HG03103 (cell line): ENCODE measurements around the gene NMBR.
"Not testable (repeated sequence)": the region's sequence is repeated elsewhere in the genome, so short reads cannot be mapped to it uniquely, and the experiment has no call there.

ENCODE experiments used
- ATAC-seq: cut with Tn5 transposase; IDR thresholded peaks from one replicate; pipeline ENCODE4 v1.9.1; 2021; ENCODE audit warnings: low read depth; ENCODE audit not compliant: unreplicated experiment

NMBR gene

DNA sequence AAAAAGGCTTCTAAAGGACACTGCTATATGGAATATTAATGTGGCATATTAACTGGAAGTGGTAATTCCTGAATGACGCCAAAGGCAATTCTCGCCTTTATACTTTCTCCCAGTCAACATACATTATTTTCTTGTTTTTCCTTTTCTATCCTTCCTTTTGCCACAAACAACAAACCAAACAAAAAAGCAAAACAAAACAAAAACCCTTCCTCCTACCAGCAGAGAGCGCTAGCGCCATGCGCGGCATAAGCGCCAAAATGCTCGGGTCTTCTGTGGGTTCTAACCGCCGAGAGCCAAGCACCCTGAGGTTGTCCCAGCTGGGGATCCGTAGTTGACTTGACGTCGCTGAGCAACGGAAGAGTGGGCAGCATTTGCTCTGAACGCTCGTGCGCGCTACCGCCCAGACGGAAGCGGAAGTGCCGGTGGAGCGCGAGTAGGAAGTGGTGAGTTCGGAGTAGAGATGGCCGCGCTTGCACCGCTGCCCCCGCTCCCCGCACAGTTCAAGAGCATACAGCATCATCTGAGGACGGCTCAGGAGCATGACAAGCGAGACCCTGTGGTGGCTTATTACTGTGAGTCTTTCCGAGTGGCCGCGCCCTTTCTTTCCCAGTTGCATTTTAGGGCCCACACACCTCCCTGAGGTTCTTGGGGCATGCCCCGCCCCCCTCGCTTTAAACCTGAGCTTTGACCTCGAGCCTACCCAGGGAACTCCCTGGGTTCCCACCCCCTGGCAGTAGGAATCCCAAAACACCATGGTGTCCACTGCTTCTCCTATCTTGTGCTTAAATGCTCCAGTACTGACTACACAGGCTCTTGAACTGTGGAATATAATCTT, at the start of gene NMBR, which contains the start of gene VTA1:
NMBR (minus strand) TSS at position 295 of the 835 bp plus-strand sequence. CDS start 58,464 bp downstream, outside the sequence.
VTA1 (plus strand) TSS at position 436 of the 835 bp plus-strand sequence; CDS start at position 461, 25 bp downstream.
- ATAC-seq, result peak; percentile 99

DNA sequence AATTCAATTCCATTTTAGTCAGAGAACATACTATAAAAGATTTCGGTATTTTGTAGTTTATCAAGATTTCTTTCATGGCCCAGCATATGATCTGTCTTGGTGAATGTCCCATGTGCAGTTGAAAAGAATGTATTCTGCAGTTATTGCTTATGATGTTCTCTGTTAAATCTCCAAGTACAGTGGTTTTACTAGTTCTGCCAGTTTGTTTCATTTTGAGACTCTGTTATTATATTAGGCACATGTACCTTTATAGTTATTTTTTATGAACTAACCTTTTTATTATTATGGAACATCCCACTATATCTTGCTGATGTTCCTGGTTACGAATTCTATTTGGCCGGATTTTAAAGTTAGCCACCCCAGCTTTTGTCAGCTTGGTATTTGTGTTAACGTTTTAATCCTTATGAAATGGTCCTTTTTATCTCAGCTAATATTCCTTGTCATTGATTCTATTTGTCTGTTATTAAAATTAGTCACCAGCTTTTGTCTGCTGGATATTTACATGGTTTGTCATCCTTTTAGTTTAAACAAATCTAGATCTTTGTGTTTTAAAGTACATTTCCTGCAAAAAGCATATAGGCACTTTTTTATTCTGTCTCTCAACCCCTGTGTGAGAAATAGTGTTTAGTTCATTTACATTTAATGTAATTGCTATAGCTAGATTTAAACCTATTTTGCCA, 49.1 kb upstream of the NMBR start:
- ATAC-seq, result no peak

DNA sequence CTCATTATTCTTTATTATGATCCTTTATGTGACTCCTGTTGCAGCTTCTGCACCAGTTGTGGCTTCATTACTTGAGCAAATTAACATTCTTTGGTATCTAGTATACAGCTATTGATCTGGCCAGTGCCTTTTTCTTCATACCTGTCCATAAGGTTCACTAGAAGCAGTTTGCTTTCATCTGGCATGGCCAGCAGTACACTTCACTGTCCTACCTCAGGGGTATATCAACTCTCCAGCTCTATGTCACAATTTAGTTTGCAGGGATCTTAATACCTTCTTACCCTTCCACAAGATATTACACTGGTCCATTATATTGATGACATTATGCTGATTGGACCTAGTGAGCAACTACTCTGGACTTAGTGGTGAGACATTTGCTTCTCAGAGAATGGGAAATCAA, 46.7 kb upstream of the NMBR start:
- ATAC-seq, result no peak

DNA sequence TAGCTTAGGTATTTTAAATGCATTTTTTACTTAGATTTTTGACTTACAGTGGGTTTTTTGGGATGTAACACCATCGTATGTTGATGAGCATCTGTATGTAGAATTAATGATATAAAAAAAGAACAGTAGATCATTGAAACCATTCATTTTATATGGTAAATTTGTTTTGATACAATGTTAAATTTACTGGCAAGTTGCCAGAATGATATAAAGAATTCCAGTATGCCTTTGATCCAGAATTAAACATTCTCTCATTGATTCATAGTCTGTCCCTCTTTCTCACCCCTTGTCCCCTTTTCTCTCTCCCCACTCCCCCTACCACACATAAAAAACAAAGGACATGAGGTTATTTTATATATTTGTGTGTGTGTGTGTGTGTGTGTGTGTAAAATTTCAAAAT, 45.4 kb upstream of the NMBR start:
- ATAC-seq, result no peak

DNA sequence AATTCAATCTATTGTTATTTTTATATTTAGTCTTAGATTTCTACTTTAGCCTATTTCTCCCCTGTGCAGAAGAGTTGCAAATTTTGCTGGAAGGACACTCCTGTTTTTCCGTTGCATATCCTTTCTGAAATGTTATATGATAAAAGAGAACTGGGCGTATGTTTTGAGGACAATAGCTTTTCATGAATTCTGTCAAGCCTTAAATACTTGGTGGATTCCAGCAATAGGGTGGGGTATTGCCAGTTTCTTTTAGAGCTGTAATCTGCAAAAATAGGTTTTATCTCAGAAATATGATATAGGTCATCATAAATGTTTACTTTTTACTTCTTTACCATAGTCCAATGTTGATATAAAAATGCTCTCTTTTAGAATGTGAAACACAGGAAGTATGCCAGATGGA, 42.1 kb upstream of the NMBR start:
- ATAC-seq, result no peak

DNA sequence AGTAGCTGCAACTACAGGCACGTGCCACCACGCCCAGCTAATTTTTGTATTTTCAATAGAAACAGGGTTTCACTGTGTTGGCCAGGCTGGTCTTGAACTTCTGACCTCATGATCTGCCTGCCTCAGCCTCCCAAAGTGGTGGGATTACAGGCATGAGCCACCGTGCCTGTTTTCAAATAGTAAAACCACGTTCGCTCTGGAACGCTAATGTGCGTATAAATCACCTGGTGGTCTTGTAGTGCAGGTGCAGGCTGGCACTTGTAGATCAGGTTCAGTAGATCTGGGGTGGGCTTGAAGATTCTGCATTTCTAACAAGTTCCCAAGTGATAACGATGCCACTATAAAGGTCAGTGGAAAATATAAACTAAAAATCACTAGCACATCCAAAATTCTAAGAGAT, 41.4 kb upstream of the NMBR start:
- not testable (repeated sequence) for ATAC-seq

DNA sequence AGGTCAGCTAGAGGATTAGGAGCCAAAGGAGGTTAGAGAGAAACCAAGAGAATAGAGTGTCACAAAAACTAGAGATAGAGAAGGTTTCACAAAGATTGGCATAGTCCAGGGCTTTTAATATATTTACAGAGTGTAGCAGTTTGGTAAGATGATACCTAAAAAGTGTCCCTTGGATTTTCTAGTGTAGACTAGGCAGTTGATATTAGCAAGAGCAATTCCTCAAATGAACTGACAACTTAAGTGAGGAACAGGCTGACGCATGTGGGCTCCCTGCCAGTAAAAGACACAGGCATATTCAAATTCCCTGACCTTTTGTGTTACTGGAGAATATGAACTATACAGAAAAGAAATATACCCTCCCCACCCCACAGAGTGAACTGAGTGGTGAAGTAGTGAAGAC, 40.3 kb upstream of the NMBR start:
- ATAC-seq, result no peak

DNA sequence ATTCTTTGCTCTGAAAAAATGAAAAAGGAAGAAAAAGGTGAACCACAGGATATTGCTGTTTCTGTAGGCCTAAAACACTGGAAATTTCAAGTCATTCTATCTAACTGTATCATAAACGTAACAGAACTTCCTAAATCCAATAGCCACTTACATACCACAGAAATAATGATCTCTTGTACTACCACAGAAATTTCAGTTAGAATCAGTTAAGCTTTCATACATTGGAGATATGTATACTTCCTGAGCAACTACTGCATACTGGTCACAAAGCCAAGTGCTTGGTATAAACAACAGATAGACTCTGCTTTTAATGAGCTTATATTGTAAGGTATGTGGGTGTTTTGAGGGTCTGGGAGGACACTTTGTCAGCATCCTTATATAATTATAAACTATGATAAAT, 38.7 kb upstream of the NMBR start:
- ATAC-seq, result no peak

DNA sequence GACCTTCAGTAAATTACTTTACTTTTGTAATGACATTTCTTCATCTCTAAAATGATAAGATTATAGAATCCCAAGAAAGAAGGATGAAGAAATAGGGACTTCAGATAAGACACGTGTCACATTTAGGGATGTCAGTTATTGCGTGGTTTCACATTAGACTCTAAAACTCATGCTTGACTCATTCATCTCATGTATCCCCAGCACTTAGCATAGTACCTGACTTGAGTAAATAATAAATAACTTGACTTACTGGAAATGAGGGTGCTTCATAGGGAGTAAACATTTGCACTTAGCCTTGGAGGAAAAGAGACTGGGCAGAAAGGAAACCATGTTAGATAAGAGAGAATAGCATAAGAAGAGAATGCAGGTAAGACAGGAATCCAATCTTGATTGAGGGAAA, 37.4 kb upstream of the NMBR start:
- no peak for ATAC-seq

DNA sequence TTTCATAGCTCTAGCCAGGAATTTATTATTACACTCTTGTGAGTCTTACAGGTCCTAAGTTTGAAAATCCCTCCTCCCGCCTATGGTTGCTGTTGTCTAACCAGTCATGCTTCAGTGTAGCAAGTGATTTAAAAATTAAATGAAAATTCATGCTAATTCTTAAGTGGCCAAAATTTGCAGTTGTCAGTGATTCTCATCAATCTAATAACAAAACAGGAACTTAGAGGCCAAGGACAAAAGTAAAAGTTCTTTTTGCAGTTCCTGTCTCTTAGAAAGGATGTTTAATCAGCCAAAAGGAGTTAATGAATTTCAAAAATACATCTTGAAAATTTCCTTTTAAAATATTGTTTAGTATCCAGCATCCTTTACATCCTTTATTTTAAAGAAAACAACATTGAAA, 36.4 kb upstream of the NMBR start:
- no peak for ATAC-seq

DNA sequence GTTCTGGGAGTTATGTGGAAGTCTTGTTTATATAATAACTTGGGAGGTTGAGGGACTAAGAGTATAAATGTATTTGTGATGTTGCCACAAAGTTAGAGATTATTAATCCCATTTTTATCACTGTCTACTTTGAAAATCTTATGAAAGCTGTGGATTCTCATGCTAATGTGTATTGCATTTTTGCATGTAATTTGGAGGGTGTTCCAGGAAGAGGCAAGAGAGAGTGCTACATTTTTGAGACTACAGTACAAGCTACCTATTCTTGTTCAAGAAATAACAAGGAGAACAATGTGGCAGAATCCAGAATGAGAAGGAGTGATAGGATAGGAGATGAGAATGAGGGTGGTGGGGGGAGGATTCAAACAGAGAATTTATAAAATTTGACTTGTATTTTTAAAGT, 35.1 kb upstream of the NMBR start:
- ATAC-seq, result no peak

DNA sequence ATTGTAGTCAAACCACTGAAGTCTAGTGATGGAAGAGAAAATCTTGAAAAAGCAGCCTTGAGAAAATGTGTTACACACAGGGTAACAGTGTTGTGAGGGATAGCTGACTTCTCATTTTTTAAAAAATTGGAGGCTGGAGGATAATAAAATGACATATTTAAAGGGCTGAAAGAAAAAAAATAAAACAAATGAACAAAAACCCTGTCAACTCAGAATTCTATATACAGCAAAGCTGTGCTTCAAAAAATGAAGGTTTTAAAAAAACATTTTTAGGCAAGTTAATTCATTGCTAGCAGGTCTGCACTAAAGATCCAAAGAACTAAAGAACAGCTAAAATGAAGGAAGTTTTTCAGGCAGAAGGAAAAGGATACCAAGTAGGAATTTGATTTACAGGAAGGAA, 31.2 kb upstream of the NMBR start:
- ATAC-seq, result no peak

DNA sequence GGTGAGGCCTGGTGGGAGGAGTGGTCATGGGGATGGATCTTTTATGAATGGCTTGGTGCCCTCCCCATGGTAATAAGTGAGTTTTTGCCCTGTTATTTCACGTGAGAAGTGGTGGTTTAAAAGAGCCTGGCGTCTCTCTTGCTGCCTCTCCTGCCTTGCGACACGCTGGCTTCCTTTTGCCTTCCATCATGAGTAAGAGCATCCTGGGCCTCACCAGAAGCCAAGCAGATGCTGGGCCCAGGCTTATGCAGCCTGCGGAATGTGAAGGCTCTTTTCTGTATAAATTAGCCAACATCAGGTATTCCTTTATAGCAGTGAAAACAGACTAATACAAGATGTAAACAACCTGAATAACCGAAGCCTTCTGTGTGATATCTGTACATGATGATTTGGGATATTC, 27.8 kb upstream of the NMBR start:
- no peak for ATAC-seq

DNA sequence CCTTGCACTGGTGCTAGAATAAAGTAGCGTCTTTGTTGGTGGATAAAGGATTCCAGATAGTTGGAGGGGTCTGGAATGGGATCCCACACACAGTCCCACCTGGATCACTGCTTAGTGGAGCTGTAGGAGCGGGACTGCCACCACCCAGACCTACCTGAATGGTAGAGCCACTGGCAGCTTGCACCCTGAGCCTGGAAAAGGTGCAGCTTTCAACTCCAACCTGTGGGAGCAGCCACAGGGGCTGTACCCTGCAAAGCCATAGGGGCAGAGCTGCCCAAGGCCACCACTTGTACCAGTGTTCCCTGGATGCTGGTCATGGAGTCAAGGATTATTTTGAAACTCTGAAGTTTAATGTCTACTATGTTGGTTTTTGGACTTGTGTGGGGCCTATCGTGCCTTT, 27.1 kb upstream of the NMBR start:
- ATAC-seq, result no peak

DNA sequence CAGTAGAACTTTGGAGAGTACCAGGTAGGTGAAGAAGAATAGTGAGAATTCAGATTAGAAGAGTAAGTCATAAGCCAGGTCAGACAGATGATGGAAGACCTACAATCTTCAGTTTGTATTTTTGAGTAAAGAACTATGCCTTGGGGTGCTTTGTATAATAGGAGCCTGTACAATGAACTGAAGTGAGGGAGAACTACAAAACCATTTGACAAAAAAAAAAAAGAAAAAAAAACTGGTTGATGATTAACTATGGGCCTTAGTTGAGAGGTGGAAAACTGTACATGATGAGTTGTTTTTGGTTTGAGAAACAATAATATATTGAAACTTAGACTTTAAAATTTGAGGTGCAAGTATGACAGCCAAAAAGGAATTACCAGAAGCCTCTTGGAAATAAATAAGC, 25.8 kb upstream of the NMBR start:
- ATAC-seq, result no peak

DNA sequence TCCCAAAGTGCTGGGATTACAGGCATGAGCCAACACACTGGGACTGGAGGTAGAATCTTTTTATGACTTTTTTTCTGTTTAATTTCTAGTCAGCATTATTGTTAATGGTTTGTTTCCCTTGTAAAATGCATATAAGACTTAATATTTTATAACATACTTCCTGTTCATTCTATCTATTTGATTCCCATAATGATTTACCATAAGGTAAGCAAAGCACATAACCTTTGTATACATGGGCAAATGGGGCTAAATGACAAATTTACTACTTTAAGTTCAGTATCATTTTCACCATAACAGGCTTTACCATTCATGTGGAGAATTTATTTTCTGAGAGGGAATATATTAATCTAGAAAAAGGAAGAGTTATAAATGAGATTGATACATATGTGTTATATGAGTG, 24.4 kb upstream of the NMBR start:
- no peak for ATAC-seq

DNA sequence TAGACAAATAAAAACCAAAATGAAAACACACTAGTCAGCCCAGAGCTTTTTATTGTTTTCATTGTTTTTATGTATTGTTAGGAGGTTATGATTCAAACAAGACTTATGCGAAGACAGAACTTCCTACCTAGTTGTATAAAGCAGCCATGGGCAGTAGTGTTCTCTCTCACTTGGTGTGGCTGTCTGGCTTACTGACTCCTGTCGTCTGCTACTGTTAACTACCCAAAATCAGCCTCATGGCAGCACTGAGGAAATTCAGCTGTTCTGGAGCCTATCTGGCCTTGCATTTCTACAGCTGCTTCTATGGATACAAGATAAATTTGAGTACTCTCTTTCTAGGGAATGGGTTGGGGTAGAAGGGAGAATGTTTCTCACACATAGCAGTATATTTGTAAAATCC, 20.6 kb upstream of the NMBR start:
- no peak for ATAC-seq

DNA sequence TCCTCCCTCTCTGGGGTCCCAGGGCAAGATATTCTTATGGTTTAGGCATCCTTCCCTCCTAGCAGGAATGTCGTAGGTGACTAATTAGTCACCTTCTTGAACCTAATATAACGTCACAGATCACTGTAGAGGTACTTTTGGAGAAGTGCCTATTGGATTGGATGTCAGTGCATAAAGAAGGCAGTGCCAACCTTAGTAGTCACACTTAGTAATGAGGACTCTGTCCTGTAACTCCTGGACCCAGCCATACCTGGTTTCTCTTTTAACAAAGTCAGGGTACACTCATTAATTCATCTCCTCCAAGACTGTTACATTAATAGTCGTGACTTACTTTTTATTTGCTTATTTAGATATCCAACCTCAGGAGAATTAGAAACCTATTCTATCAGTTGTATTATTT, 20.1 kb upstream of the NMBR start:
- ATAC-seq, result no peak

DNA sequence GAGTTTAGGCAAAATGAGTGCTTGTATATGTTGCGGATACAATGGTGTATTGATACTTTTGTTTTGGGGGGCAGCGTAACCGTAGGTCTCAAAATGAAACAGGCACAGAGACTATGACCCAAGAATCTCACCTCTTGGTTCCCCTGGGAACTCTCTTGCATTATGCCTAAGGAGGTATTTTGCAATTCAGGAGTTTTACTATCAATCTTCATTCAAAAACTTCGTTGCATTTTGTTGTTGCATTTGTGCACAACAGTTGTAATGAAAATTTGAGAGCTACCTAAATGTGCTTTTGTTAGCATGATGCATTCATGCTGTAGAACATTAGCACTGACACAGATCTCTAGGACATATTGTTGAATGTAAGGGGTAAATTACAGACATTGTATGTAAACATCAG, 18.3 kb upstream of the NMBR start:
- no peak for ATAC-seq

DNA sequence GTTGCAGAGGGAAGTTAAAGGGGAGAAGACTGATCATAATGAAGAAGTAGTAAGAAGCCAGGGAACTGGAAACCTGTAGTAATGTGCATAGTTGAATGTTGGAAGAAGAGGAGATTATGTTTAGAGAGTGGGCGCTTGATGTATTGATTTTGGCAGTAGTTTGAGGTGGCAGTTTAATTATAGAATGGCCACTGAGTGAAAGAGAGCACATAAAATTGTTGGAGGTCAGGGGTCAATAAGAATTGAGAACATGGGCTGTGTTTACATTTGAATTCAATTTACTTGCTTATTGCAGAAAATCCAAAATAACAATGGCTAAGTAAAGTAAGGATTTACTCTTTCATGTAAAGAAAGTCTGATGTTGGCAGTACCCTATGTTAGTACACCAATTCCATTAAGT, 15.9 kb upstream of the NMBR start:
- ATAC-seq, result no peak

DNA sequence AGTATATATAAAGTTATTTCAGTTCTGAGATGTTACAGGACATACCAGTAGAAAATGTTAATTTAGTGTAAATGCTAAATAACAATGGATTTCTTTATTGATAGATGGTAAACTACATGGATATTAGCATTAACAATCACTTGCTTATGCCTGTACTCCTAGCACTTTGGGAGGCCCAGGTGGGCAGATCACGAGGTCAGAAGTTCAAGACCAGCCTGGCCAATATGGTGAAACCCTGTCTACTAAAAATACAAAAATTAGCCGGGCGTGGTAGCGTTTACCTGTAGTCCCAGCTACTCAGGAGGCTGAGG, 9.8 kb upstream of the NMBR start:
- ATAC-seq, result not testable (repeated sequence)
